ENCODE data around the gene MYO16.

DNA sequence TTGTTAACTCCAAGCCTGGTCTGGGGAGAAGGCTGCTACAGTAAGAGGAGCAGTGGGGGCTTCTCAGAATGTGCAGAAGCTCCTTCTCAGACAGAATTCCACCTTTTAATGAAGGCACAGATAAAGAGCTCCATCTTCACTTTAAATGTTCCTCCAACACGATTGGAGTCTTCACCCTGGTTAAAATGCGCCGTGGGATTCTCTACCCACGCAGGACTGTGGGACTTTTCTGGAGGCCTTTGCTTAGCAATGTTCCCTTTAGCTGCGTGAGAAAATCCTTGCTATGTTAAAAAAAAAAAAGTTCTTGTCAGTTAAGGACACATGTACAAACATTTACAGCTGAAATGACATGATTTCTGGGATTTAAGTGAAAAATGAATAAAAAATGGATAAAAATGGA is 546.3 kb downstream of the MYO16 start:
- TF ChIP-seq, protein P1, sequence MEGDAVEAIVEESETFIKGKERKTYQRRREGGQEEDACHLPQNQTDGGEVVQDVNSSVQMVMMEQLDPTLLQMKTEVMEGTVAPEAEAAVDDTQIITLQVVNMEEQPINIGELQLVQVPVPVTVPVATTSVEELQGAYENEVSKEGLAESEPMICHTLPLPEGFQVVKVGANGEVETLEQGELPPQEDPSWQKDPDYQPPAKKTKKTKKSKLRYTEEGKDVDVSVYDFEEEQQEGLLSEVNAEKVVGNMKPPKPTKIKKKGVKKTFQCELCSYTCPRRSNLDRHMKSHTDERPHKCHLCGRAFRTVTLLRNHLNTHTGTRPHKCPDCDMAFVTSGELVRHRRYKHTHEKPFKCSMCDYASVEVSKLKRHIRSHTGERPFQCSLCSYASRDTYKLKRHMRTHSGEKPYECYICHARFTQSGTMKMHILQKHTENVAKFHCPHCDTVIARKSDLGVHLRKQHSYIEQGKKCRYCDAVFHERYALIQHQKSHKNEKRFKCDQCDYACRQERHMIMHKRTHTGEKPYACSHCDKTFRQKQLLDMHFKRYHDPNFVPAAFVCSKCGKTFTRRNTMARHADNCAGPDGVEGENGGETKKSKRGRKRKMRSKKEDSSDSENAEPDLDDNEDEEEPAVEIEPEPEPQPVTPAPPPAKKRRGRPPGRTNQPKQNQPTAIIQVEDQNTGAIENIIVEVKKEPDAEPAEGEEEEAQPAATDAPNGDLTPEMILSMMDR (conservative IDR thresholded peaks at IDR 0.05), result no peak
- no peak for TF ChIP-seq ZFX (IDR thresholded peaks at IDR 0.05)

Data from C4-2B (cell line).